ENCODE measurements around the gene LRP8. TPM values are rescaled to one million over a fixed set of nuclear protein-coding genes. Genes with fewer than 3 reads are reported as not detected.

Gene LRP8
- total and polyA plus RNA-seq, 2 of the 13 experiments (the other 11 are each of a cell fraction or from before 2014, with no cell fraction given) = 17.3 to 17.4 TPM

GRCh38 chr1:53326598-53327181 lies 1.2 kb downstream of the LRP8 start (continued):
- TF ChIP-seq ZBTB14 (CRISPR knock-in tag; IDR thresholded peaks at IDR 0.05) (0 out of 2 replicates have a peak, but pooled peaks have one; percentile 11), NFRKB (IDR thresholded peaks at IDR 0.05) (no peak), KLF12 (CRISPR knock-in tag; IDR thresholded peaks at IDR 0.05; ENCODE audit: borderline replicate concordance) (no peak; the same call in 1 of the 2 replicates), ZNF441 (CRISPR knock-in tag; IDR thresholded peaks at IDR 0.05; ENCODE audit: borderline replicate concordance) (no peak), DMAP1 (CRISPR knock-in tag; IDR thresholded peaks at IDR 0.05) (peak; percentile 57; the same call in 1 of the 2 replicates), ZNF232 (CRISPR knock-in tag; IDR thresholded peaks at IDR 0.05; ENCODE audit: borderline replicate concordance) (0 out of 2 replicates have a peak, but pooled peaks have one; percentile 27), BRD4 (CRISPR knock-in tag; IDR thresholded peaks at IDR 0.05) (peak; percentile 60; the same call in 1 of the 2 replicates), MATR3 (CRISPR knock-in tag; IDR thresholded peaks at IDR 0.05) (no peak), ONECUT2 (CRISPR knock-in tag; IDR thresholded peaks at IDR 0.05) (no peak), ATF5 (CRISPR knock-in tag; IDR thresholded peaks at IDR 0.05; ENCODE audit: low read depth) (no peak), KDM4B (CRISPR knock-in tag; IDR thresholded peaks at IDR 0.05) (no peak), PREB (CRISPR knock-in tag; IDR thresholded peaks at IDR 0.05) (no peak), ZFP91 (CRISPR knock-in tag; IDR thresholded peaks at IDR 0.05; ENCODE audit: borderline replicate concordance) (peak; percentile 53), SSRP1 (CRISPR knock-in tag; IDR thresholded peaks at IDR 0.05) (no peak), MED1 (CRISPR knock-in tag; IDR thresholded peaks at IDR 0.05) (peak; percentile 18; the same call in 1 of the 2 replicates), THAP7 (CRISPR knock-in tag; IDR thresholded peaks at IDR 0.05) (no peak), EP300 (IDR thresholded peaks at IDR 0.05; ENCODE audit: low read depth in 2 of 2, low read length in 2 of 2) (no peak), EP300 (CRISPR knock-in tag; IDR thresholded peaks at IDR 0.05; ENCODE audit: borderline replicate concordance) (no peak), MYNN (CRISPR knock-in tag; IDR thresholded peaks at IDR 0.05; ENCODE audit: low read depth) (no peak), PRDM15 (CRISPR knock-in tag; IDR thresholded peaks at IDR 0.05) (peak; percentile 57; the same call in 1 of the 2 replicates), ZNF12 (CRISPR knock-in tag; IDR thresholded peaks at IDR 0.05) (no peak), JUNB (CRISPR knock-in tag; IDR thresholded peaks at IDR 0.05; ENCODE audit: borderline replicate concordance) (no peak)
